Measurements from ENCODE around the gene KRTAP9-1. TPM values are rescaled to one million over a fixed set of nuclear protein-coding genes. Genes with fewer than 3 reads are reported as not detected.

Gene KRTAP9-1
- total RNA-seq, 4 donors from 2014 or later: not detected

DNA sequence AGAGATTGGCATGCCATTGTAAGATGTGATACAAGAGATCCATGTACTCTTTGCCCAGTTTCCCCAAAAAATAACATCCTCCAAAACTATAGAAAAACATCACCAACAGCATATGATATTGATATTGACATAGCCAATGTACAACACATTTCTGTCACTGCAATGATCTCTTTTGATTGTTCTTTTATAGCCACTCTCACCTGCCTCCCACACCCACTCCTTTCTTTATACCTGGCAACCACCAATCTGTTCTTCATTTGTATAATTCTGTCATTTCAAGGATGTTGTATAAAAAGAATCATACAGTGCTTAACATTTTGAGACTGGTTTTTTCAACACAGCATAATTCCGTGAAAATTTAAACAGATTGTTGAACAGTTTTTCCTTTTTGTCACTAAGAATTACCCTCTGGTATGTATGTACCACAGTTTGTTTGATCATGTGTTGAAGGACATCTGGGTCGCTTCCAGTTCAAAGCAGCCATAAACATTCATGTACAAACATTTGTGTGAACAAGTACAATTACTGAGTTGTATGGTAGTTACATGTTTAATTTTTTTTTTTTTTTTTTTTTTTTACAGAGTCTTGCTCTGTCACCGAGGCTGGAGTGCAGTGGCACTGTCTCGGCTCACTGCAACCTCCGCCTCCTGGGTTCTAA lies 9.9 kb downstream of the KRTAP9-1 start:
- no peak overlapping the region for H3K4me3 ChIP-seq
- H3K36me3 ChIP-seq: no peaks in the 10 kb centered on the region
- H3K4me1 ChIP-seq: no peaks in the 10 kb centered on the region
- H3K27ac ChIP-seq: no peak overlapping the region
- no peaks in the 10 kb centered on the region for H3K27me3 ChIP-seq
- TF ChIP-seq, protein P1, sequence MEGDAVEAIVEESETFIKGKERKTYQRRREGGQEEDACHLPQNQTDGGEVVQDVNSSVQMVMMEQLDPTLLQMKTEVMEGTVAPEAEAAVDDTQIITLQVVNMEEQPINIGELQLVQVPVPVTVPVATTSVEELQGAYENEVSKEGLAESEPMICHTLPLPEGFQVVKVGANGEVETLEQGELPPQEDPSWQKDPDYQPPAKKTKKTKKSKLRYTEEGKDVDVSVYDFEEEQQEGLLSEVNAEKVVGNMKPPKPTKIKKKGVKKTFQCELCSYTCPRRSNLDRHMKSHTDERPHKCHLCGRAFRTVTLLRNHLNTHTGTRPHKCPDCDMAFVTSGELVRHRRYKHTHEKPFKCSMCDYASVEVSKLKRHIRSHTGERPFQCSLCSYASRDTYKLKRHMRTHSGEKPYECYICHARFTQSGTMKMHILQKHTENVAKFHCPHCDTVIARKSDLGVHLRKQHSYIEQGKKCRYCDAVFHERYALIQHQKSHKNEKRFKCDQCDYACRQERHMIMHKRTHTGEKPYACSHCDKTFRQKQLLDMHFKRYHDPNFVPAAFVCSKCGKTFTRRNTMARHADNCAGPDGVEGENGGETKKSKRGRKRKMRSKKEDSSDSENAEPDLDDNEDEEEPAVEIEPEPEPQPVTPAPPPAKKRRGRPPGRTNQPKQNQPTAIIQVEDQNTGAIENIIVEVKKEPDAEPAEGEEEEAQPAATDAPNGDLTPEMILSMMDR (IDR thresholded peaks at IDR 0.05): no peak
- no peak for TF ChIP-seq POLR2A (IDR thresholded peaks at IDR 0.05)
- H3K9me3 ChIP-seq: no peaks in the 10 kb centered on the region
- intact Hi-C loops (cut with DNase I; ENCODE audit: low total_unique reads): no loop called here
- no peak for DNase-seq

DNA sequence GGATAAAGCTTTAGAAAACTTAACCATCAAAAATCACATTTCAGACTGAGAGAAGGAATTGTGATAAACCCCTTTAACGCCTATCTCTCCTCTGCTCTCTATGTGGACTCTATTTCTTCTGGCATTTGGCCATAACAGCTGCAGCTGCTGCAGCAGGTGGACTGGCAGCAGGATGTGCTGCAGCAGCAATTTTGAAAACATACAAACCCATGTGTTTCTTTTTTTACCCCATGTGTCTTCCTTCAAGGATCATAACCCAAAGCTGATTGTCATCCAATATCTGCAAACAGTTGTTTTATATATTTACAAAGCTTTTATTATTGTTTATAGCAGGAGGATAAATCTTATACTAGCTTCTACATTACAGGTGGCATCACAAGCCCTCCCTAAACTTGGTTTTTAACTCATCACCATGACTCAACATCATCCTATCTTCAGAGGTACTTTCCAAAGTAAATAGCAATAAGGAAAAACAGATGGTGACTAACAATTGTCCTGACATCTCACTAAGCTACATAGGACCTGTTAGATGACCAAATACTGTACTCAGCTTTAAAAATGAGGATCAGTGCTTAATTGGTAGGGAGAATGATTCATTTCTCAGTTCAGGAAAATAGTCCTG lies 22.3 kb downstream of the KRTAP9-1 start:
- H3K36me3 ChIP-seq: no peaks in the 10 kb centered on the region
- no peak overlapping the region for H3K27ac ChIP-seq
- TF ChIP-seq POLR2A (IDR thresholded peaks at IDR 0.05): no peak
- TF ChIP-seq, protein P1 (IDR thresholded peaks at IDR 0.05): no peak
- no peaks in the 10 kb centered on the region for H3K4me1 ChIP-seq
- DNase-seq: no peak
- intact Hi-C loops (cut with DNase I; ENCODE audit: low total_unique reads): no loop called here
- H3K4me3 ChIP-seq: no peak overlapping the region
- no peaks in the 10 kb centered on the region for H3K9me3 ChIP-seq
- H3K27me3 ChIP-seq: no peaks in the 10 kb centered on the region

DNA sequence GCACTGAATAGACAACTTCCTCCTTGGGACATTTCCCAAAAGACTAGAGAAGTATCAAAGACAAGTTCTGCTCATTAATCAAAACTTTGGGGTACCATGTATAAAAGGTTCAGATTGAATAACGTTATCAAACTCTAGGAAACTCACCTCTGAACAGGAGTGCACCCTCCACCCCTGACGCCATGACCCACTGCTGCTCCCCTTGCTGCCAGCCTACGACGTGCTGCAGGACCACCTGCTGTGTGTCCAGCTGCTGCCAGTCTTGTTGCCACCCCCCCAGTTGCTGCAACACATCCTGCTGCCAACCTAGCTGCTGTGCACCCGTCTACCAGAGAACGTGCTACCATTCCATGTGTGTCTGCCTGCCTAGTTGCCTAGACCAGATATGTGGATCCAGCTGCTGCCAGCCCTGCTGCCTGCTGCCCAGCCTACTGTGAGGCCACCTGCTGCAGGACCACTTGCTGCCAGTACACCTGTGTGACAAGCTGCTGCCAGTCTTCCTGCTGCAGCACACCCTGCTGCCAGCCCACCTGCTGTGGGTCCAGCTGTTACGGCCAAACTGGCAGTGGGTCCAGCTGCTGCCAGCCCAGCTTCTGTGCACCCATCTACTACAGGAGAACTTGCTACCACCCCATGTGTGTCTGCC lies 23.0 kb downstream of the KRTAP9-1 start:
- intact Hi-C loops (cut with DNase I; ENCODE audit: low total_unique reads): no loop called here
- DNase-seq: no peak
- no peak overlapping the region for H3K27ac ChIP-seq

DNA sequence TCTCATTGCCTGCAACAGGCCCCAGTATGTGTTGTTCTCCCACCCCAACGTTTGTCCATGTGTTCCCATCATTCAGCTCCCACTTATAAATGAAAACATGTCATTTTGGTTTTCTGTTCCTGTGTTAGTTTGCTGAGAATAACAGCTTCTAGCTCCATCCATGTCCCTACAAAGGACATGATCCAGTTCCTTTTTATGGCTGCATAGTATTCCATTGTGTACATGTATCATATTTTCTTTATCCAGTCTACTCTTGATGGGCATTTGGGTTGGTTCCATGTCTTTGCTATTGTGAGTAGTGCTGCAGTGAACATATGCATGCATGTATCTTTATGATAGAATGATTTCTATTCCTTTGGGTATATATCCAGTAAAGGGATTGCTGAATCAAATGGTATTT lies 26.0 kb downstream of the KRTAP9-1 start:
- intact Hi-C loops (cut with DNase I; ENCODE audit: low total_unique reads): no loop called here
- H3K27ac ChIP-seq: no peak overlapping the region
- no peaks in the 10 kb centered on the region for H3K9me3 ChIP-seq
- H3K4me3 ChIP-seq: no peak overlapping the region
- no peak for DNase-seq
- H3K4me1 ChIP-seq: no peaks in the 10 kb centered on the region
- H3K36me3 ChIP-seq: no peaks in the 10 kb centered on the region
- TF ChIP-seq, protein P1 (IDR thresholded peaks at IDR 0.05): no peak
- no peak for TF ChIP-seq POLR2A (IDR thresholded peaks at IDR 0.05)
- no peaks in the 10 kb centered on the region for H3K27me3 ChIP-seq

More for the DNA sequence above, 23.0 kb downstream of the KRTAP9-1 start:
- TF ChIP-seq, protein P1 (IDR thresholded peaks at IDR 0.05): no peak
- no peak for TF ChIP-seq POLR2A (IDR thresholded peaks at IDR 0.05)
- H3K4me3 ChIP-seq: no peak overlapping the region
- H3K27me3 ChIP-seq: no peaks in the 10 kb centered on the region
- no peaks in the 10 kb centered on the region for H3K9me3 ChIP-seq
- no peaks in the 10 kb centered on the region for H3K36me3 ChIP-seq
- H3K4me1 ChIP-seq: no peaks in the 10 kb centered on the region

DNA sequence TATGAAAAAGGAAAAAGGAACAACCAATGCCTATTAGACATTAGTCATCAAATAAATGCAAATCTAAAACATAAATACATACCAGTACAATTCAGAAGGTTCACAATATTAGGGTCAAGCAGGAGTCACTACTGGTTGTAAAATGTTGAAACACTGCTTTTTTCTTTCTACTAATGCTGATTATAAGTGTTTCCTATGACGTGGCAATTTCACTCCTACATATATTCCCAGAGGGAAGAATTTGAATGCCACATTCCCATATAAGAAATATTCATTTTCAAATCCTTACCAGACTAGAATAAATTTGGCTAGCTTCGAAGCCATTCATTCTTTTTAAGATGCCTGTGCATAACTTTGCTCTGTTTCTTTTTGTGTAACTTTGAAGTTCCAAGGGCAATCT lies 34.1 kb downstream of the KRTAP9-1 start:
- intact Hi-C loops (cut with DNase I; ENCODE audit: low total_unique reads): no loop called here
- no peak for DNase-seq
- no peak overlapping the region for H3K4me3 ChIP-seq
- no peaks in the 10 kb centered on the region for H3K36me3 ChIP-seq
- TF ChIP-seq, protein P1 (IDR thresholded peaks at IDR 0.05): no peak
- no peaks in the 10 kb centered on the region for H3K9me3 ChIP-seq
- H3K27me3 ChIP-seq: no peaks in the 10 kb centered on the region
- no peak overlapping the region for H3K27ac ChIP-seq
- no peaks in the 10 kb centered on the region for H3K4me1 ChIP-seq
